ENCODE measurements around the gene NFIB.

DNA sequence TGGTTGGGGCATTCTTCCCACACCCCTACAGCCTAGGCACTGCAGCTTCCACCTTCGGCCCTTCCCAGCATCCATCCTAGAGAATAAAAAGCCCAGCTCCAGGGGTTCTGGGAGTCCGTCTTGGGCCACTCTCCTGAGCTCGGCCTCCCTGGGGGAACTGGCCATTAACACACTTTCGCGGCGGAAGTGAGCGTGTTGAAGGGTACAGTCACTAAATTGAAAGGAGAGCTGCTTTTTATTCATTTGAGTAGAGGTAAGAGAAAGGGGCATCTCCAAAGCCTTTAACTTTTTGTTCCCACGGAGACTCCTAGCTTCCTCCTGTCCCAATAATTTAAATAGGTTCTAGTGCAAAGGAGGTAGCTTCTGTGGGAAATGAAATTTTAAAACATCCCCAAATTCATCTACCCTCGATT lies 31.0 kb upstream of the NFIB start:
- no peak for TF ChIP-seq EZH2 (IDR thresholded peaks at IDR 0.05; ENCODE audit: low read length, missing control alignments)
- TF ChIP-seq, protein P1, sequence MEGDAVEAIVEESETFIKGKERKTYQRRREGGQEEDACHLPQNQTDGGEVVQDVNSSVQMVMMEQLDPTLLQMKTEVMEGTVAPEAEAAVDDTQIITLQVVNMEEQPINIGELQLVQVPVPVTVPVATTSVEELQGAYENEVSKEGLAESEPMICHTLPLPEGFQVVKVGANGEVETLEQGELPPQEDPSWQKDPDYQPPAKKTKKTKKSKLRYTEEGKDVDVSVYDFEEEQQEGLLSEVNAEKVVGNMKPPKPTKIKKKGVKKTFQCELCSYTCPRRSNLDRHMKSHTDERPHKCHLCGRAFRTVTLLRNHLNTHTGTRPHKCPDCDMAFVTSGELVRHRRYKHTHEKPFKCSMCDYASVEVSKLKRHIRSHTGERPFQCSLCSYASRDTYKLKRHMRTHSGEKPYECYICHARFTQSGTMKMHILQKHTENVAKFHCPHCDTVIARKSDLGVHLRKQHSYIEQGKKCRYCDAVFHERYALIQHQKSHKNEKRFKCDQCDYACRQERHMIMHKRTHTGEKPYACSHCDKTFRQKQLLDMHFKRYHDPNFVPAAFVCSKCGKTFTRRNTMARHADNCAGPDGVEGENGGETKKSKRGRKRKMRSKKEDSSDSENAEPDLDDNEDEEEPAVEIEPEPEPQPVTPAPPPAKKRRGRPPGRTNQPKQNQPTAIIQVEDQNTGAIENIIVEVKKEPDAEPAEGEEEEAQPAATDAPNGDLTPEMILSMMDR (conservative IDR thresholded peaks at IDR 0.05 in 1 of 2, IDR thresholded peaks at IDR 0.05 in 1 of 2; ENCODE audit: low read depth in 1 of 2, low read length in 2 of 2) = no peak
